ENCODE measurements around the gene CHPF.

The CHPF gene

DNA sequence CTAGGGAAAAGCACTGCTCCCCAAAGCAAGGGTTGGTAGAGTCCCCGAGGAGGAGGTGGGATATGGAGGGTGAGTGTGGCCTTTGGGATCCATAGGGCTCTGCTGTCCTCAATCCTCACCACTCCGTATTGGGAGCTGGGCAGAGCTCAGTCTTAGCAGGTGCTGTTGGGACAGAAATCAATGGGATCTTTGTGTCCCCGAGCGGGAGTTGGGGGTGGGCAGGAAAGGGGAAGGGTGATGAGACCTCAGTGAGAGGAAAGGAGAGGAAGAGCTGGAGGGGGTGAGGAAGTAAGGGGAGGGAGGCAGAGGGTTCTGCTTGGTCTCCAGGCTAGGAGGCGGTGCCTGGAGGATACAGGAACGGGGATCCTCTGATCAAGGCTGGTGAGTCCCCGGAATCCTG, 26.7 kb downstream of the CHPF start:
- CTCF ChIA-PET, result no interaction called here
- no peak overlapping the region for H3K27ac ChIP-seq
- DNase-seq (ENCODE audit: low spot score), result no peak
- TF ChIP-seq, protein P1, sequence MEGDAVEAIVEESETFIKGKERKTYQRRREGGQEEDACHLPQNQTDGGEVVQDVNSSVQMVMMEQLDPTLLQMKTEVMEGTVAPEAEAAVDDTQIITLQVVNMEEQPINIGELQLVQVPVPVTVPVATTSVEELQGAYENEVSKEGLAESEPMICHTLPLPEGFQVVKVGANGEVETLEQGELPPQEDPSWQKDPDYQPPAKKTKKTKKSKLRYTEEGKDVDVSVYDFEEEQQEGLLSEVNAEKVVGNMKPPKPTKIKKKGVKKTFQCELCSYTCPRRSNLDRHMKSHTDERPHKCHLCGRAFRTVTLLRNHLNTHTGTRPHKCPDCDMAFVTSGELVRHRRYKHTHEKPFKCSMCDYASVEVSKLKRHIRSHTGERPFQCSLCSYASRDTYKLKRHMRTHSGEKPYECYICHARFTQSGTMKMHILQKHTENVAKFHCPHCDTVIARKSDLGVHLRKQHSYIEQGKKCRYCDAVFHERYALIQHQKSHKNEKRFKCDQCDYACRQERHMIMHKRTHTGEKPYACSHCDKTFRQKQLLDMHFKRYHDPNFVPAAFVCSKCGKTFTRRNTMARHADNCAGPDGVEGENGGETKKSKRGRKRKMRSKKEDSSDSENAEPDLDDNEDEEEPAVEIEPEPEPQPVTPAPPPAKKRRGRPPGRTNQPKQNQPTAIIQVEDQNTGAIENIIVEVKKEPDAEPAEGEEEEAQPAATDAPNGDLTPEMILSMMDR (conservative IDR thresholded peaks at IDR 0.05; ENCODE audit: low read depth), result no peak
- POLR2A ChIA-PET (ENCODE audit: low non-redundant PET), result no interaction called here

DNA sequence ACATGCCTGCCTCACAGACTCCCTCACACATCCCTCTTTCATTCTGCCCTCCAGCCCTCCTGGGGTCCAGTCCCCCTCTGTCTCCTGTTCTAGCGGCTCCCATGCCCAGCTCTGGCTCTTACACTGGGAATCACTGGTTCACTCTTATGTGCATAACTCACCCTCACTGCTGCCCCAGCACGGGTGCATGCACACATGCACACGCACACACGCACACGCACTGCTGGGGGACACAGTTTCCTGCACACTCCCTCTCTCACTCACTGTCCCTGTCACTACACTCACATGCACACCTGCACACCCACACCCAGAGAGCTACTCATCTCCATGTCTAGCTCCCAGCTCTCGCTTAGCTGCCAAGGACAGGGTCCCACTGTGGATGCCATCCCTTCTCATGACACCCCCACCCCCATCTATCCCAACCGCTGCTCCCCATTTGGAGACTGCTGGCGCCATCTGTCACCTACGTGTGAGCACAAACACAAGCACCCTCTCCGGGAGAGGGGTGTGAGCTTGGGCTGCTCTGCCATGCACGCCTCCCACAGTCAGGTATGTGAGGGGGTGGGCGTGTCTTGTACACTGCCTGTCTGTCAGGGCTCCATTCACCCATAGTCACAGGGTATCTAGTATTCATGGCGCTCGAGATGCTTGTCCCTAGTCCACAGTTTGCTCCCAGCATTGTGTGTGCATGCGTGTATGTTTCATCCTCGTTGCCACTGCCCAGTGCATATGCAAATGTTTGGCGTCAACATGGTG, 27.6 kb downstream of the CHPF start:
- ChIA-PET CTCF (interaction anchor here (0.6 to 0.7 kb wide), 3 partner anchors 16 to 222 kb away, joined by 3 read pairs; no protein-coding TSS in a partner anchor), POLR2A (ENCODE audit: low non-redundant PET) (no interaction called here)
- TF ChIP-seq, protein P1 (conservative IDR thresholded peaks at IDR 0.05; ENCODE audit: low read depth), result no peak
- no peak for DNase-seq (ENCODE audit: low spot score)
- no peak overlapping the region for H3K27ac ChIP-seq

DNA sequence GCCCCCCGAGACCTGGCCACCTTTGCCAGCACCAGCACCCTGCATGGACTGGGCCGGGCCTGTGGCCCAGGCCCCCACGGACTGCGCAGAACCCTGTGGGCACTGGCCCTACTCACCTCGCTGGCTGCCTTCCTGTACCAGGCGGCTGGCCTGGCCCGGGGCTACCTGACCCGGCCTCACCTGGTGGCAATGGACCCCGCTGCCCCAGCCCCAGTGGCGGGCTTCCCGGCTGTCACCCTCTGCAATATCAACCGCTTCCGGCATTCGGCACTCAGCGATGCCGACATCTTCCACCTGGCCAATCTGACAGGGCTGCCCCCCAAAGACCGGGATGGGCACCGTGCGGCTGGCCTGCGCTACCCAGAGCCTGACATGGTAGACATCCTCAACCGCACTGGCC, 28.8 kb downstream of the CHPF start:
- H3K27ac ChIP-seq, result no peak overlapping the region
- CTCF ChIA-PET, result no interaction called here
- POLR2A ChIA-PET (ENCODE audit: low non-redundant PET), result interaction anchor here (0.6 kb wide), 1 partner anchor 45 kb away, joined by 3 read pairs; no protein-coding TSS in a partner anchor
- DNase-seq (ENCODE audit: low spot score), result no peak
- TF ChIP-seq, protein P1 (conservative IDR thresholded peaks at IDR 0.05; ENCODE audit: low read depth), result no peak

DNA sequence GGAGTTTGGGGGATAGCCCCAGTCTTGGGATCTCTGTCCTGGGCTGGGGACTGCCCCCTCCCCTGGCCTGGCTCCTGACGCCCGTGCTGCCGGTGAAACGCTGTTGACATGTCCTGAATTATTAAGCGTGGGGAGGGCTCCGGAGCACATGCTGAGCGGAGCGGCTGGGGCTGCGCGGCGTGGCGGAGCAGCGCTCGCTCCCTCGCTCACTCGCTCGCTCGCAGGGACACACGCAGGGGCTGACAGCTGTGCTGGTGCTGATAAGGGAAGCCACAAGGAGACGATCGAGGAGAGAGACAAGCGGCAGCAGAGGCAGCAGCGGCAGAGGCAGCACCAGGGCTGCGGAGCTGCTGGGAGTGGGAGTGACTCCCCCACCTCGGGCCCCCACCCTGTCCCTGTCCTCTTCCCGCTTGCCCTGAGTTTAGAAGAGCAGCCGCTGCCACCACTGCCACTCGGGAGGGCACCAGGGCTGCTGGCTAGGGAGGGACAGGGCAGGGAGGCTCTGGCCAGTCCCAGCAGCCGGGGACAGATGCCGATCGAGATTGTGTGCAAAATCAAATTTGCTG, 29.3 kb downstream of the CHPF start, which contains the start of gene ASIC4:
Gene ASIC4, plus strand, starts transcription at position 287 of the 566 bp plus-strand sequence. Its CDS starts 243 bp downstream, at position 530.
- DNase-seq (ENCODE audit: low spot score), result no peak
- TF ChIP-seq, protein P1 (conservative IDR thresholded peaks at IDR 0.05; ENCODE audit: low read depth), result no peak
- ChIA-PET POLR2A (ENCODE audit: low non-redundant PET) (interaction anchor here (0.6 kb wide), 1 partner anchor 46 kb away, joined by 3 read pairs; no protein-coding TSS in a partner anchor), CTCF (interaction anchor here (0.9 to 1.5 kb wide), 2 partner anchors 15 to 17 kb away, joined by 3 to 6 read pairs; no protein-coding TSS in a partner anchor)
- no peak within 1 kb of the TSS for H3K27ac ChIP-seq

DNA sequence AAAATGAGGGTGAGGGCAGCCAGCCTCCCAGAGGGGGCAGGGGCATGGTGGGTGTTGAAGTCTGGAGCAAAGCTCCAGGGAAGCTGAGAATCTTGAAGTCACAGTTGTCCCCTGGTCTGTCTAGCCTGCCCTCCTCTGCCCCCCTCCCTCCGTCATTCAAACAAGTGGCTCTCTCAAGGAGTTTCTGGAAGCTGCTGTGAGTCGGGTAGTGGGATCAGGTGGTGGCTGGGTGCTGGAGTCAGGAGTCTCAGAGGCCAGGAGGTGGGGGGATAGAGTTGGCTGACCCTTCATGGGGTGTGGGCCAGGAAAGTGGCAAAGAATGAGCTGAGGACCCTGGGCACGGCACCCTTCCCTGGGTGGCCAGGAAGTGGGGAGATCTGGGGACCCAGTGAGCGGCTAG, 29.8 kb downstream of the CHPF start:
- H3K27ac ChIP-seq, result no peak overlapping the region
- ChIA-PET CTCF (interaction anchor here (0.6 to 1.5 kb wide), 3 partner anchors 12 to 17 kb away, joined by 3 to 6 read pairs (median 3); no protein-coding TSS in a partner anchor), POLR2A (ENCODE audit: low non-redundant PET) (no interaction called here)
- TF ChIP-seq, protein P1 (conservative IDR thresholded peaks at IDR 0.05; ENCODE audit: low read depth), result no peak
- DNase-seq (ENCODE audit: low spot score), result no peak

DNA sequence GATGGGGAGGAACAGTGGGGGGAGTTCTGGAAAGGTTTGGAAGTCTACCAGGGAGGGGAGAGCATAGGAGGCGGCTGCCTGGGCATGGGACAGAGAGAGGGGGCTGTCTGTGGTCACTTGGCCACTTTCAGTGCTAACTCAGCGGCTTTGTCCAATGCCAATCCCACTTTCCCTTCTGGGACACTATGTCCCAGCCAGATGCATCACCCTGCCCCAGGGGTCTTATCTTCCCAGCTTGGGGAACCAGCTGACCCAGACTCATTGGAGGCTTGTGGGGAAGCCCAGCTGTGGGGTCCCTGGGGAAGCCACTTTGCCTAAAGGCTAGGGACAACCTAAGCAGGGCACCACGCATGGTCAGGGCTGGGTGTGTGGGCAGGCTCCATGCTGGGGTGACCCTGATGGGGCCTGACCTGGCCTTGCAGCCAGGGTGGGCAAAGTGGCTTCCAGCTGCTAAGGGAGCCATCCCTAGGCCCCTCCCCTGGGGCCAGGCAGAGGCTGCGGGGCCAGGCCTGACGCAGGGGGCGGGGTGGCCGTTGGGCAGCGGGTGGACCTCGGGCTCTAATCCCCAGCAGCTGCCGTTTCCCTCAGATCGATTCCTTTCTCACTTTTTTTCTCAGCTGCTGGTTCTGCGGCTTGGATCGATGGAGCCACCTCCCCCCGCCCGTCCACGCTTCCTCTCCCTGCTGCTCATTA, 30.9 kb downstream of the CHPF start:
- ChIA-PET POLR2A (ENCODE audit: low non-redundant PET) (no interaction called here), CTCF (interaction anchor here (0.6 to 1.5 kb wide), 2 partner anchors 17 to 19 kb away, joined by 4 to 6 read pairs; no protein-coding TSS in a partner anchor)
- no peak overlapping the region for H3K27ac ChIP-seq
- TF ChIP-seq, protein P1 (conservative IDR thresholded peaks at IDR 0.05; ENCODE audit: low read depth), result no peak
- DNase-seq (ENCODE audit: low spot score), result no peak

Measured in RWPE1 (cell line).